HG03175 (cell line): Measurements from ENCODE around the gene NRXN3.
A peak's percentile ranks its signal among the peaks of the same experiment; 100 is the strongest.

Experiments used
- ATAC-seq: cut with Tn5 transposase; IDR thresholded peaks from one replicate; pipeline ENCODE4 v1.9.1; 2021; ENCODE audit warnings: mild to moderate bottlenecking, moderate library complexity; ENCODE audit not compliant: unreplicated experiment

Gene NRXN3

DNA sequence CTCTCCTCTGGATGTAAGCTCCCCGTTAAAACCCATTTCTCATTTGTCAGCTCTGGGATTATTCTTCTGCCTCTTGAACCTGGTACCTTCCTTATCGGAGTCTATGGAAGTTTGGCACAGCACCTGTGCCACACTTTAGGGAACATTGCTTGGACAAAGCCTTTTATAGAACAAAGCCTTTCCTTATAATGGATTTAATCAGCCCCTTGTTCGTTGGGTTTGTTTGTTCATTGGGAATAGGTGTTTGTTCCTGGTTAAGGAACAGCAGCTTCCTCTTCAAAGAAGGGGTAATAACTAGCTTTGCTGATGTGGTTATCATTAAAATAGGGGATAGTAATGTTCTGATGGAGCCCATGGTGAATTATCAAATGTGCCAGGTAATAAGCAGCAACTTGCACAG, 70.4 kb downstream of the NRXN3 start:
- no peak for ATAC-seq

DNA sequence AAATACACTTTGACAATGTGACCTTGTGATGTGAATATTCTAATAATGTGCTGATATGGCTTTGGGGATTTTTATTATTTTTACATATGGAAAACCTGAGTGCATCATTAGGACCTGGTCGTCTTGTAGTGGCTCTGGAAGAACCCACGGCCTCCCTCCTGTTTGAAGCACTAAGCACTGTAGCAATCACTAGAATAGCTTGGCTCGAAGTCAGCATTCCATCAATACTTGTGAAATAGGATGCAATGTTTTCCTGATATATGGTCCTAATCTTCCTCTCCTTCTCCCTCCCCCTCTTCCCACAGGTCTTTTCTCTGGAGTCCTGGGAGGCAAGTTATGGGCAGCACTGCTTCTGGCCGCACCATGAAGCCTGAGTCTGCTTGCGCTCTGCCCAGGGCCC, 71.9 kb downstream of the NRXN3 start:
- ATAC-seq: no peak

DNA sequence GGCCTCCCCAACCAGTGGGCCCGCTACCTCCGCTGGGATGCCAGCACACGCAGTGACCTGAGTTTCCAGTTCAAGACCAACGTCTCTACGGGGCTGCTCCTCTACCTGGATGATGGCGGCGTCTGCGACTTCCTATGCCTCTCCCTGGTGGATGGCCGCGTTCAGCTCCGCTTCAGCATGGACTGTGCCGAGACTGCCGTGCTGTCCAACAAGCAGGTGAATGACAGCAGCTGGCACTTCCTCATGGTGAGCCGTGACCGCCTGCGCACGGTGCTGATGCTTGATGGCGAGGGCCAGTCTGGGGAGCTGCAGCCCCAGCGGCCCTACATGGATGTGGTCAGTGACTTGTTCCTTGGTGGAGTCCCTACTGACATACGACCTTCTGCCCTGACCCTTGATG, 73.0 kb downstream of the NRXN3 start:
- no peak for ATAC-seq

DNA sequence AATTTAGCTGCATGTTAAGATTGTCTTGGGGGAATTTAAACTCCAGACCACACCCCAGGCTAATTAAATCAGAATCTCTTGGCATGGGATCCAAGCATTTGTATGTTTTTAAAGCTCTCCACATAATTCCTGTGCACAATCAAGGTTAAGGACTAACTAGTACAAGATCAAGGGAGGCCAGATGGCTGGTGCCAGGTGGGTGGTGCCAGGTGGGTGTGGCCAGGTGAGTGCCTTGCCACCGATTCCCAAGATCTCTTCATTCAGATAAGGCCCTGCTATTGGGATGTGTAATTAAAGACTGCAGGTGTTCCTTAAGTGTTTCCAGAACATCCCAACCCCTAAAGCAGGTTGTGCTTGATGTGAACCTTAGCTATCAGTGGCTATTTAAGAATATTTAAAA, 75.1 kb downstream of the NRXN3 start:
- ATAC-seq: no peak

DNA sequence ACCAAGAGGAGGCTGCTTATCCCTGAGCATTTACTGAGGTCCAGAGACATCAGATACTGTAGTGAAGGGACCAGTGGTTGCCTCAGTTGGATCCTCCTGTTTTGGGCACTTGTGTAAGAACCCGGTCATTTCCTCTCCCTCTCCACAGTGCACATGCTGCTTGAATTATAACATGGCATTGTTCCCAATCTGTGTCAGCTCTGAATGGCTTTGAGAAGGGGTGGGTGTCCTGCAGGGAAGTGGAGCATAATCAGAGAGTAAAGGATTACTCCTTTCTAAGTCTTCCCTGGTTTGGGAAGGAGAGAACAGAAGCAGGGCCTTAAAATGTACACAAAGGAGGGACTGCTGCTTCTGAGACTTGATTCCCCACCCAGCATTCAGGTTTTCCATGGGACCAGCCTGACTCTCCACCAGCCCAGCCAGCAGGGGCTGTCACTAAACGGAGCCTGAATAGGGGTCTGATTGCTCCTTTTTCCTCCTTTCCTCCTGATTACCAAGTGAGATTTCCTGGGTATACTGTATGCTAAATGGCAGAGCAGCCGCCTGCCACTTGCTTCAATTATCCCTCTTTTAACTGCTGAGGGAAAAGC, 78.4 kb downstream of the NRXN3 start:
- ATAC-seq: no peak

DNA sequence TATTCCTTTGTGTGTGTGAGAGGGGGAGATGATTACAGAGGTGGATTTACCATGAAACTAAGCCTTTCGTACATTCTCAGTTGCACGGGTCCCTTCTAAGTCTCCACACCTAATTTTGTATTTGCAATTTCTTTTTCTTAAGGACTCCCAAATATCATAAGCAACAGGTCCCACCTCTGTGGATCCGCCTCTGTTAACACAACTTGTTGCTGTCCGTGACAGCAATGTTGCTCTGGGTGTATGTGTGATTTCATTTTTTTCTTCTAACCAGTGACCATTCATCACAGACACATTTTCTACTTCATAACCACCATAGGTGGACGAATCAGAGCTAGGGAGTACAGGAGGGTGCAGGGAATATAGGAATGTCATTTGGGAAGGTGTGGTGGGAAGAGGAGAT, 81.1 kb downstream of the NRXN3 start:
- ATAC-seq: no peak

DNA sequence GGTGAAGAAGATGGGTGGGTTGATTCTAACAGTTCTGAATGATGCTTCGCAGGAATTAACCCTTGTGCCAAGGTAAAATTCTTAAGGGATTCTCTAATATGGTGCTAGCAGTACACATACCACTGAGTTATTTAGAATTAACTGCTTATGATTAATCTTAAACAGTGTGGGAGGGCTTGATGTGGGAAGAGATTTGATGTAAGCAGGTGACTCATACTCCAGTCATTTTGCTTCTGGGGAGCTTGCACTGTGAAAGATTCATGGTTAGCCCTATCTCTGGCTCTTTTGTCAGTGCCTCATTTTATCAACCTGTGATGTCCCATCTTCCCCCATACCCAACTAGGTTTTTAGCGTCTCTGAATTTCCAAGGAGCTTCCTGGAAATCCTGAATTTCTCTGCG, 83.8 kb downstream of the NRXN3 start:
- no peak for ATAC-seq

DNA sequence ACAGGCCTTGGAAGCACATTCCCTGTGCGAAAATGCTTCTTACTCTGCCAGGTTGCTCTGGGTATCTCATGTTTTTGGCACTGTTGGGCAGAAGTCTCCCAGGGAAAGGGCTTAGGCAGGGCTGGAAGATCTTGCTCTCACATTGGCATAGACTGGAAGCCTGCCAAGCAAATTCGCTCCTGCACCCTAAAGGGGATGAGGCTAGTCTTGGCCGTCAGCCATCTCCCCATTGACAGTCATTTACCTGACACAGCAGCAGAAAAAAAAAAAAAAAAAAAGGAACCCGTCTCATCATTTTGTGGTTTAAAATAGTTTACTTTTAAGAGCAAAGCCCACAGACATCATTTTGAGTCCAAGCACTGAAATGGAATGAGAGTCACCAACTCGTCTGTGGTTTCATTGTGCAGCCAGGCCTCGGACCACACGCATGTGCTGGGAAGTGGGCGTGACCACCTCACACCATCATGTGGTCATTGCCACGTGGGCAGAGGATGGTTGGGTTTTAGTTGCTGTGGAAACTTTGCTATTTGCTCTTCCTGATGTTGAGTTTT, 84.8 kb downstream of the NRXN3 start:
- ATAC-seq: no peak

DNA sequence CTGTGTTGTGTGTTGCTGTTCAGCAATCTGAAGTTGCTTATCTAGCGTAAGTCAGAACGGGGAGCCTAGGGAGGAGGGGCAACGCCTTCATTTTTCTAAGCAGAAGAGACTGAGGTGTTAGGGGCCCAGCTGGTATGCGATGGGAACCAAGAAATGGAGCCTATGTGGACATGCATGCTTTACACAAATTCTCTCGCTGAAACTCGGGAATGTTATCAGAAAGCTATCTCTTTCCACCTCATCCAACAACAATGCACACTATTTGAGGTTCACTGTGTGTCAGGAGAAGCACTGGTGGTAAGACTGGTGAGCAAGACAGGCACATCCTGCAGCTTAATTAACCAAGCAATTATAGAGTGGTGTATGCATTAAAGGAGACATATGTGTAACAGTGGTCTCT, 89.7 kb downstream of the NRXN3 start:
- ATAC-seq: no peak

DNA sequence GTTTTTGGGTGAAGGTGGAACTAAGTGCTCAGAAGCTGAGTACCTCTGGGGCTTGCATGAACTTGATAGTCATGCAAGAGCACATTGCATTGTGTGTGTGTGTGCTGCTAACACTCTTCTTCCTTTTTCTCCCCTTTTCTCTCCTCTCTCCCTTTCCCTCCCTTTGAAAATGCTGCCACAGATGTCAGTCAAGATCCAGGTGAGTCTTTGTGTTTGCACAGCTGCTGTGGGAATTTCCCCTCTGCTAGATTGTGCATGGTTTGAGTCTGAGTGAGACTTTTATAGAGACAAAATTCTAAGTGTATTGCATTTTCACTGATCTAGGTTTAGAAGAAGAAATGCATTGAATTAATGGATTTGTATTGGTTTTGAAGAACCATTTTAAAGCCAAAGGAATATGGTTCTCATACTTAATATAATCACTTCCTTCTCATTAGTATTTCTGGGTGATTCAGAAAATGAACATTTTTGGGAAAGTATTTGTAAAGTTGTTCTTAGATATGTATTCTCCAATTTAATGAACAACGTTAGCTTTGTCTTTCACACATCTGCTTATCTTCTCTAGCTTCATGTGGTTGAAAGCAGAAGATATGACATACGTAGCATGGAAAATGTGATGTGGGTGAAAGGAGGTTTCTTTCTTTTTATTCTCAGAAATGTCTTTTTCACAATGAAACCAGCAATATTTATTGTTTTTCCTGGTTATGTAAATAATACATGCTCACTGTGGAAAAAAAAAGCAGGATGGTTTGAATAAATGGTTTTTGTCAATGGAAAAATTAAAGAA, 108.5 kb downstream of the NRXN3 start:
- ATAC-seq: no peak

DNA sequence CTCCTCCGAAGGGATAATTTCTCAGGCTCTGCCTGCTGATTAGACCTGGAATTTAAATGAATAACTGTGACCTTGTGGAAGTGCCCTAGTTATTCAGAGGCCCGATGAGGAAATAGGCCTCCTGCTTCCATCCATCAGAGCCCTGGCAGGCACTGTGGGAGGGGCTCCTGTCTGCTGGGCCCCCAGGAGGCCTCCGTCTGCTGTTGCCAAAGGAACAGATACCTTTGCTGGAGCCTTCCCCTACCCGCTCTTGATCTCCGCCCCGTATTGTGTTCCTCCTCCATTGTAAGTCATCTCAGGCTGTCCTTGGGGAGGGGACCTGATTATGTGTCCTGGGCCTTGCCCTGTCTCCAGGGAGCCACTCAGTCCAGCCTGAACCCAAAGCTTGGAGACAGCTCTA, 112.3 kb downstream of the NRXN3 start:
- no peak for ATAC-seq

DNA sequence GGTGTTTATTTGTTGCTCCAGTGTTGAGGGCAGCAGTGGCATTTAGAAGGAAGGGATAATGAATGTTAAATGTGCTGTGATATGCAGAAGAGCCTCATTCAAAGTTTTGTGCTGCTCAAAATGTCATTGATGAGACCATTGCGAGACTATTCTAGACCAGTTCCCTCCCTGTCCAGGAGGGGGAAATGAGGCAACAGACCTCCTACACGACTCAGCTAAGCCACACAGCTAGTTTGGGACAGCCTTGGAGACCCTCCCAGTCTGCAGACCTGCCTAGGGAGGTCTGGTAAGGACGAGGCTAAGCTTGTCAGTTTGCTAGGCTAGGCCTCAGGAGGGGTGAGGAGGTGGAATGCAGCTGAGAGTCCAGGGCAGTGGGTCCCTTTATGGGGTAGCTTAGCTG, 116.0 kb downstream of the NRXN3 start:
- no peak for ATAC-seq

DNA sequence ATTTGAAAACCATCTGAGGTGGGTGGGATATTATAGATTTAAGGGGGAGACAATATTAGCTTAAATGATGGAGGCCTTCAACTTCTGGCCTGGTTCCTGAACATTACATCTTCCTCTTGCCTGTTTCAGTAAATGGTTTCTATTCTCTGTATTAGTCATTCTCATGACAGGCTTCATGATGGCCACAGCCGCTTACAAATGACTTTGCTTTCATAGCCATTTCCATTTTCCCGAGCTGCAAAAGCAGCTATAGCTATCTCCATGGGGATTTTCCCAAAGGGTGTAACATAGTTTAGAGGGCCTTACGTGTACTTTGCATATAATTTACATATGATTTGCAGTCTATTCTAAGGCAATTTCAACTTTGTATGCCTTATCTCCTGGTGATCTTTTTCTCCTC, 121.8 kb downstream of the NRXN3 start:
- peak; percentile 69 for ATAC-seq

DNA sequence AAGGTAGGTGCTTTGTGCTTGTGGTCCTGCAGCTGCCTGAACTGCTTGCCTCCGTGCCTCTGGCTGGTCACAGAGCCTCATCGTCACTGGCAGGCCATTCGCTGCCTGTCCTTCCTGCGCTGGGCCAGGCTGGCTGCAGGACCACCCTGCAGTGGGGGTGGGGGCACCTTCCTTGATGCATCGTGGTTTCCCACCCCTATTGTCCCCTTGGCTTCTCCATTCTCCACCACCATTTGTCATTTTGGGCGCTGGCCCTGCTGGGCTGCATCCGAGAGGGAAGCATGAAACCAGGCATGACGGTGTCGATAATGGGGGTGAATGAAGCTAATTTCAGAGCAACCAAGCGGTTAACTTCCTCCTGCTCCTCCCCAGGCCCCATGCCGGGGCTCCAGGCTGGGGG, 127.7 kb downstream of the NRXN3 start:
- no peak for ATAC-seq

DNA sequence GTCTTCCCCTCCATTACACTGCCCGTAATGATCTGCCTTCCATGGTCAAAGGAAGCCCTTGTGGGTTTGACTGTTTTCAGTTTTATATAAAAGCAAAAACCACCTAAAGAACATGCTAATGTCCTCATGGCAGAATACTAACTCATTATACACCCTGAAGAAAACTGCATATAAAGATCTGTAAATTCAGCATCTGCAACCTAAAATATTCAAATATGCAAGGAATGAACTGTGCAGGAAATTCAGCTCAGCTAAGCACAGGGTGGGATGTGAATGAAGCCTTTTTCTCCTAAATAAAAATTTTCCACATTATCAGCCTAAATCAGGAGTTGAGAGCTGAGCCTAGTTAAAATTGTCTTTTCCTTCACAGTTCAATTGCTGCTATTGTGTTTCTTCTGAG, 128.1 kb downstream of the NRXN3 start:
- no peak for ATAC-seq

DNA sequence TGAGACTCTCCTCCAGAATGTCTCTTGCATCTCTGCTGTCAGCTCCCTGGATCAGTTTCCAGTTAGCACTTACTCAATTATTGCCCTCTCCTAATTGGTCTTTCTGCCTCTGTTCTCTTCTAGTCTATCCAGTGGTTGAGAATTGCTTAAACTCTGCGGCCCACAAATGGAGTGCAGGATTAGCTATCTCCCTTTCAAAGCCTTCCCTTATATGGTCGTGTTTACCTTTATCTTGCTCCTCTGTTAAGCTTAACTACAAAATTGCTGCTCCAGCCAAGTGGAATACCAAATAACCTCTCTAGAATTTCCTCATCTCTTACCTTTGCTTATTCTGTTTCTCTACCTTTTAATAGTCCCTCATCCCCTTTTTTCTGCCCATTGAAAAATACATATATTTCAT, 132.7 kb downstream of the NRXN3 start:
- ATAC-seq: no peak

DNA sequence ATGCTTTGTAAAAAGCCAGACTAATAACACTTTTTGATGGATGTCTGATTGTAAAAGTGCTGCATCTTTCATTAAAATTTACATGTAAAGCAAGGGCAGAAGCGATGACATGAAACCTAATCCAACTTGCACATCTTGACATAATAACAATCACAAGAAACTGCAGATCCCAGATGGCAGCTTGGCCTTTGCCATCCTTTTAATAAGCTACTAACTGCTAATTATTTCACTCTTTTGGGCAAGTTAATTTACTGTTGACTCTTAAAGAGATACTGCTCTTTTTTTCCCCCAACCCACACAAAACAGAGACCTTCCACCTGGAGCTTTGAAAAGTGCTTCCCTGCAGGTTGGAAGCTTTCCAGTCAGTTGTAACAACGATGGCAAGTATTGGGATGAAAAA, 137.5 kb downstream of the NRXN3 start:
- no peak for ATAC-seq

DNA sequence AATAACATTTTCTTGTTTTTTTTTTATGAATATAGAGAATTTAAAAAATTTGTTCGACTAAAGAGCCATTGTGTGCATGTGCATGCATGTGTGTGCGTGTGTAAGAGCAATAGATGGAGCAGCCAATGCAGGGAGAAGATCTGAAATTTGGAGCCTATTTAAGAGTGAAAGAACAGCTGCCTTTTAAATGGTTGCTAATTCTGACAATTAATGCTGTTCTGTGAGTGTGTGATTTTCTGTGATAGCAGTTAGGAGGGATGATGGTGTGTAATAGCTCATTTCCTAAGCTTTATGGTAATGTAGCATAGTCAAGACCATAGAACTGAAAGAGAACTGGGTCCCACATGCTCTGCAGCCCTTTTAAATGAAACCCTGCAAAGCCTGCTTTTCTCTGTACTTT, 137.9 kb downstream of the NRXN3 start:
- no peak for ATAC-seq

DNA sequence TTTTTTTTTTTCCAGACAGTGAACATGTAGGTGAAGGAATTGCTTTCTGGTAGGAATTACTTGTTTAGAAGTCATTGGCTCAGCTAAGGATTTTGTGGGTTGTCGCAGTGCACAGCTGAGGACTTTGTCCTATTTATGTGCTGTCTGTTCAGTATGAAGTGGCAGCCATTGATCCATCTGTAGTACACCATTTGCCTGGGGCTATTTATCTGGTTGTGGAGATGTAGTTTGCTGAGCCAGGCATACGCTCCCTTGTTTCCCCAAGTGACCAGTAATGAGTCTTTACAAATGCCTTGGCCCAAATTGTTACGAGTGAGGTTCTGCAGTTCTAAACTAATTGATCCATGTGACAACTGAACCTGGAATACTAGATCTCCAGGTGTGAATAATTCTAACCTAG, 140.1 kb downstream of the NRXN3 start:
- no peak for ATAC-seq

DNA sequence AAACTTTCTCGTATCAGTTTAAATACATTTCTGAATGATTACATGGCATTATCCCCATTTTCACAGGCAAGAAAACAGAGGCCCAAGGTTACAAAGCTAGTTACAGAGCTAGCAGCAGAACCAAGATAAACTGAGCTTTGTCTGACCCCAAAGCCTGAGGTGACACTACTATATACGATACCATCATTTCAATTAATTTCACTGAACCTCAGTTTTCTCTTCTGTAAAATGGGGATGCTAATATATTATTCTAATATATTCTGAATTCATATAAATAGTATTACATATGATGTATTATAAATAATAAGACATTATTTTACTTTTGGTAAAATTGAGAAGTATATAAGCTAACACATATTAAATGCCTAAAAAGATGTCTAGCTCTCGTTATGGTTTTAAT, 143.3 kb downstream of the NRXN3 start:
- ATAC-seq: no peak

DNA sequence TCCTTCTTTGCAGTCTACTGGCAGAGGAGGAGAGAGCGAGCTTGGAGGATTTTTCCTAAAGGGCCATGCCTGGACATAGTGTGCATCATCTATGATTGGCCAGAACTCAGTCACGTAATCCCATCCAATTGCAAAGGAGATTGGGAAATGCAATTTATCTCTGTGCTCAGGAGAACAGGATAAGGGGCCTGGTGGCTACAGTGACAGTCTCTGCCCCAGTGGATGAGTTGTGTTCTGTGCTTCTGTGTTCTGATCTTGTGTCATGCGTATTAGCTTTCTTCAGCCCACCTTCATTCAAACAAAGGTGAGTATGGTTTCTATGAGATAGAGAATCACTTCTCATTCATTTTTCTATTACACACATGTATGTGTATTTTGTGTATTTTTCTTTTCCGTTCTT, 144.3 kb downstream of the NRXN3 start:
- no peak for ATAC-seq

DNA sequence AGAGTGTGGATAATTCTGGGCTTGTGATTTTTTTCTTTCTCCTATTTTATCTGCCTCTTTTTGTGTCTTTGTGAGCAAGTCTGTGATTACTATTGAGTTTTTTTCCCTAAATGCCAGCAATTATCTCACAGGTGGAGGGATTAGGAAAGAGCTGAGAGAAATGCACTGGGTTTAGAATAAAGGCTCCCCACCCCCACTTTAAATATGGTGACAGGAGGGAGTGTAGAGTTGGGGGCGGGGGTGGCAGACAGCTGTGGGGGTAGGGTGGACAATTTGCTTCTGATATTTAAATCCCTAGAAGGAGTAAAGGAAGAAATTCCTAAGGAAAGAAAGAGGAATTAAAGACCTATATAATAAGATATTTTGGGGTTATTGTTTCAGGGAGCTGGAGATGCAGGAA, 145.9 kb downstream of the NRXN3 start:
- ATAC-seq: no peak

DNA sequence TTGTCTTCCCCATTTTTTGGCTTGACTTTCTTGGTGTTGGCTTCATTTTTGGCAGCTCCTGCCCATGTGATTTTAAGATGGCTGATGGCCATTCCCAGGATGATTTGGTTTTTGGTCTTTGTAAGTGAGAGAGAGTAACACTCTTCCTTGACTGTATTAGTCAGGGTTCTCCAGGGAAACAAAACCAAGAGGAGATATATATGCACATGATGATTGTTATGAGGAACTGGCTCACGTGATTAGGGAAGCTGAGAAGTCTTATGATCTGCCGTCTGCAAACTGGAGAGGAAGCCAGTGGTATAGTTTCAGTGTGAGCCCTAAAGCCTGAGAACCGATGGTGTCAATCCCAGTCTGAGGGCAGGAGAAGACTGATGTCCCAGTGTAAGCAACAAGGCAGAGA, 146.6 kb downstream of the NRXN3 start:
- no peak for ATAC-seq
